Iris pigment epithelial cell (primary cell): ENCODE data around the gene NOPCHAP1.
"Not testable (repeated sequence)": the region's sequence is repeated elsewhere in the genome, so short reads cannot be mapped to it uniquely, and the experiment has no call there.

ENCODE experiments used
- DNase-seq: peaks from one replicate; pipeline ENCODE4 v3.0.0-alpha.2; 2011; ENCODE audit warnings: low read depth

NOPCHAP1 gene

GRCh38 chr12:104986022-104986941, at the start of gene NOPCHAP1:
TSS of gene NOPCHAP1 (plus strand) at chr12:104986316. CDS start at chr12:104986353, 37 bp downstream.
- DNase-seq, result peak; percentile 82

- DNase-seq, result no peak
These were observed 47.7 kb upstream of the NOPCHAP1 start for GRCh38 chr12:104938371-104938770.

DNA sequence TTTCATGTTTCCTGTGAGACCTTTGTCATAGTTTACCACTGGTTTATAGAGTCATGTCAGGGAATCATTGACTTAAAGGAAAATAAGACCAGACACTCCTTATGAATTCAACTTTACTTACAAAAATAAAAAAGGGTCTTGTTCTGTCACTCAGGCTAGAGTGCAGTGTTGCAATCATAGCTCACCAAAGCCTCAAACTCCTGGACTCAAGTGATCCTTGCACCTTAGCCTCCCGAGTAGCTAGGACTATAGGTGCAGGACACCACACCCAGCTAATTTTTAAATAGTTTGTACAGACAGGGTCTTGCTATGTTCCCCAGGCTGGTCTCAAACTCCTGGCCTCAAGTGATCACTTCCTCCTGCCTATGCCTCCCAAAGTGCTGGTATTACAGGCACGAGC, 47.0 kb upstream of the NOPCHAP1 start:
- no peak for DNase-seq

DNA sequence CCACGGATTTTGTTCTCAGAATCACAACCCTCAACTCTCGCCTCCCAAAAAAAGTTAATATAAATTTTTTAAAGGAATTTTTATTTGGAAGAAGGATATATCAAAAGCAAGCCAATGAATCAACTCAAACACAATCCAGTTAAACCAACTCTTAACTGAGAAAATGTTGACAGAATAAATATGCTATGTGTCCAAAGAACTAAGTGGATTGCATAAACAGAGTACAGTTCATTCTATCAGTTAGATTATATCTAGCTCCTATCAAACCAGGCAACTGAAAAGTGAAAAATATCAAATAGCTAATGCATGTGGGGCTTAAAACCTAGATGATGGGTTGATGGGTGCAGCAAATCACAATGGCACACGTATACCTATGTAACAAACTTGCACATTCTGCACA, 44.7 kb upstream of the NOPCHAP1 start:
- DNase-seq, result no peak

DNA sequence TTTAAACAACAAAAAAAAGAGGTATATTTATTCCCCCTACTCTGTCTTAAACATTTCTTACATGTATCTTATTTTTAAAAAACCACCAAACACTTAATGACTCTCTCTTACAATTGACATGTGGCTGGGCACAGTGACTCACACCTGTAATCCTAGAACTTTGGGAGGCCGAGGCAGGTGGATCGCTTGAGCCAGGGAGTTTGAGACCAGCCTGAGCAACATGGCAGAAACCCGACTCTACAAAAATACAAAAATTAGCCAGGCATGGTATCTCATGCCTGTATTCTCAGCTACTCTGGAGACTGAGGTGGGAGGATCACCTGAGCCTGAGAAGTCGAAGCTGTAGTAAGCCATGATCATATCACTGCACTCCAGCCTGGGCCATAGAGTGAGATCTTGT, 44.0 kb upstream of the NOPCHAP1 start:
- no peak for DNase-seq

GRCh38 chr12:104943401-104943800, 42.7 kb upstream of the NOPCHAP1 start:
- DNase-seq, result not testable (repeated sequence)

- DNase-seq, result no peak
These were observed 41.9 kb upstream of the NOPCHAP1 start for GRCh38 chr12:104944252-104944651.

DNA sequence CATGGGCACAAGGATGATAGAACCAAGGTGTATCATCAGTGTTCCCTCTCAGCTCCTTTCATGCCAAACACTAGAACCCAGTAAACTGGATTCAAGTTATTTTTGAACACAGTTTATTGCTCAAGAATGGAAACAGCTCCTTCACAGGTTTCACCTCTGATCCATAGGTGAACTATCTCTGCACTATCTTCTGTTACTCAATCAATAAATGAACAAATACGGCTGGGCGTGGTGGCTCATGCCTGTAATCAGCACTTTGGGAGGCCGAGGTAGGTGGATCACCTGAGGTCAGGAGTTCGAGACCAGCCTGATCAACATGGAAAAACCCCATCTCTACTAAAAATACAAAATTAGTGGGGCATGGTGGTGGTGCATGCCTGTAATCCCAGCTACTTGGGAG, 37.4 kb upstream of the NOPCHAP1 start:
- not testable (repeated sequence) for DNase-seq

- peak; percentile 83 for DNase-seq
These were observed 34.2 kb upstream of the NOPCHAP1 start for GRCh38 chr12:104951759-104952509.

DNA sequence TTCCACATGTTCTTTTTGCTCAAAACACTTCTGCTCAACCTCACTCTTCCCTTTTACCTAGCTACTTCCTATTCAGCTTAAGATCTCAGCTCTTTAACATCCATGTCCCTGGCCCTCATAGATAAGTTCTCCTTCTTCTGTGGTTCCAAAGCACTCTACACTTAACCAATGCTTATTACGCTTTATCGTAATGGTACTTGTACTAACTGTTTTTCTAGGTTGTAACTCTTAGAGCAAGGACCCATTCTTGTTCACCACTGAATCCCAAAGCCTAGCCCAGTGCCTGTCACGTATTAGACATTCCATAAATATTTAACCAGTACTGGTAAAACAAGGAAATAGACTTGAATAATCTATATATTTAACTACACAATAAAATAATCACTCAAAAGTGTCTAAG, 33.3 kb upstream of the NOPCHAP1 start:
- DNase-seq, result no peak

- DNase-seq, result no peak
These were observed 32.8 kb upstream of the NOPCHAP1 start for GRCh38 chr12:104953323-104953722.

GRCh38 chr12:104955703-104956102, 30.4 kb upstream of the NOPCHAP1 start:
- DNase-seq, result no peak

DNA sequence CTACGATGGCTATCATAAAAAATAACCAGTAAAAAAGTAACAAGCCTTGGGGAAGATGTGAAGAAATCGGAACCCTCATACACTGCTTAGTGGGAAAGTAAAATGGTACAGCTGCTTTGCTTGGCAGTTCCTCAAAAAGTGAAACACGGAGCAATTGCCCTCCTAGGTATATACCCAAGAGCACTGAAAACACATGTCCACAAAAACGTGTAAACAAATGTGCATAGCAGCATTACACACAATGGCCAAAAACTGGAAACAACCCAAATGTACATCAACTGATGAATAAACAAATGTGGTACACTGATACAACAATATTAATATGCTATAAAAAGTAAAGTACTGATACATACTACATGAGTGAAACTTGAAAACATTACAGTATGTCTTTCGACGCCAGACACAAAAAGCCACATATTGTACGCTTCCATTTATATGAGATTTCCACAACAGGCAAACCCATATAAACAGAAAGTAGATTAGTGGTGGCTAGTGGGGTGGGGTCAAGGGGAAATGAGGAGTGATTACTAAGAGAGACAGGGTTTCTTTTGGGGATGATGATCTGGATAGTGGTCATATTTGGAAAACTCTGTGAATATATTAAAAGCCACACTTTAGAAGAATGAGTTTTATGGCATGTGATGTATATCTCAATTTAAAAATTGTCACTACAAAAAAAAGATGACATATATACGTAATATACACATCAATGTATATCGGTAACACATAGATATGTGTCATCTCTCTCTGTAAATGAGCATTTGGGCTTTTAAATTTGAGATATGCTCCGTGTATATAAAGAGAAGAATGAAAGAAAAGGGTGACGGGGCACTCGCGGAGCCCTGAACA, 29.0 kb upstream of the NOPCHAP1 start:
- no peak for DNase-seq

- no peak for DNase-seq
These were observed 28.5 kb upstream of the NOPCHAP1 start for GRCh38 chr12:104957719-104958000.

DNA sequence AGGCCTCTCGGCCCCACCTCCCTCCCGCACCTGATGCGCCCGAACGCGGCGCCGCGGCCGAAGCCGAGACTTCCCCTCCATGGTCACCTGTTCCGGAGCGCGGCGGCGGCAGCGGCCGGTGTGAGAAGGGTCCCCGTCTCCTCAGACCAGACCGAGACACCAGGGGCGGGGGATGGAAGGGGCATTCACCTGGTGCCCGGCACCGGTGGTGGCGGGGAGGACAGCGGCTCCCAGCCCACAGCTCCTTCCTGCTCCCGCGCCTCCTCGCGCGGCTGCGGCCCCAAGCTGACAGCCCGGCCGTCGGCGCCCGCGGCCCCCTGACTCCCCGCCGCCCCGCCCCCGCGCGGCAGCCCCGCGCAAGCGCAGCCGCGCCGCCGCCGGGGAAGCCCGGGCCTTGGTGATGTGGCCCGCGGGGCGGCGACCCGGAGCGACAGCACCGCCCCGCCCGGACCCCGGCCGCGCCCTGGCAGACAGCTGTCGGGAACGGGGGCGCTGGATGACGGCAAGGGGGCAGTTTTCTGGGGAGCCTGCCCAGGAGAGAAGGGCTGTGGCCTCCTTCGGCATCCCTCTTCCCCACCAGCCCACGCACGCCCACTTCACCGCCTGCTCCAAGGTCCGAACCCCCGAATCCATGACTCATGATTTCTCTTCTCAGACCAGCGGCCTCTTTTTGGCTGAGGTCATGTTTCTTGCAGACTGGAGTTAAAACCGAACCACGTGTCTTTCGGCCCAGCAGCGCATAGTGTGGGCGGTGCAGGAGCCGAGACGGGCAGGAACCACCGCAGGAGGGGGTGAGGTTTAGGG, 27.9 kb upstream of the NOPCHAP1 start, which contains the start of gene SLC41A2:
TSS of gene SLC41A2 (minus strand) at position 290 of the 804 bp plus-strand sequence. CDS start 29,763 bp downstream, outside the sequence.
- peak; percentile 97 for DNase-seq

GRCh38 chr12:104958805-104959334, 27.2 kb upstream of the NOPCHAP1 start:
- DNase-seq, result no peak

DNA sequence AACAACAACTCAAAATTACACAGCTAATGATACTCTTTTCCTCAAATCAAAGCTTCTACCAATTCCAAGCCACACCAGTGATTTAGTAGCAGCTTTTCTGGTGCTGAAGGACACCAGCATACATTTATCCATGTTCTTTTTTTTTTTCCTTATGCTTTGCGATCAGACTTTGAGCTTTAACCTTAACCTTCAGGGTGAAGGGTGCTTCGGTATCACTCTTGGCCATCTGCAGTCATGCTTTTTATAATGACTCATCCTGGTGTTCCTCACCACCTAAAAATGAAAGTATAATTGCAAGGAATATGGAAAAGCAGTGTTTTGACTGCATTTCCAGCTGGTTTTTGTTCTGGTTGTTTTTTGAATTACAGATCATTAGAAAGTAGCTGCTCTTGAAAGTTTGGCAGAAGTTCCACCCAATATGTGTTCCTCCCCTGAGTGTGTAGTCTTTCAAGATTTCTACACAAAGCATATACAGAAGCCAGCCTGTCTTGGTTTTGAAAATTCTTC, 26.7 kb upstream of the NOPCHAP1 start:
- peak; percentile 53 for DNase-seq

DNA sequence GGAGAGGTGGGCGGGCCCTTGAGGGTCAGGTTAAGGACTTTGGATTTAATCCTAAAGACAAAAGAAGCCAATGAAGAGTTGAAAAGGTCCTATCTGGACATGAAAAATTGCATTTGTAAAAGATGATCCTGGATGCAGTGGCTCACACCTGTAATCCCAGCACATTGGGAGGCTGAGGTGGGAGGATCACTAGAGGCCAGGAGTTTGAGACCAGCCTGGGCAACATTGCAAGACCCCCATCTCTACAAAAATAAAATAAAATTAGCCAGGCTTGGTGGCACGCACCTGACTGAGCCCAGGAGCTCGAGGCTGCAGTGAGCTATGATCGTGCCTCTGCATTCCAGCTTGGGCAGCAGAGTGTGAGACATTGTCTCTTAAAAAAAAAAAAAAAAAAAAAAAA, 25.7 kb upstream of the NOPCHAP1 start:
- no peak for DNase-seq

DNA sequence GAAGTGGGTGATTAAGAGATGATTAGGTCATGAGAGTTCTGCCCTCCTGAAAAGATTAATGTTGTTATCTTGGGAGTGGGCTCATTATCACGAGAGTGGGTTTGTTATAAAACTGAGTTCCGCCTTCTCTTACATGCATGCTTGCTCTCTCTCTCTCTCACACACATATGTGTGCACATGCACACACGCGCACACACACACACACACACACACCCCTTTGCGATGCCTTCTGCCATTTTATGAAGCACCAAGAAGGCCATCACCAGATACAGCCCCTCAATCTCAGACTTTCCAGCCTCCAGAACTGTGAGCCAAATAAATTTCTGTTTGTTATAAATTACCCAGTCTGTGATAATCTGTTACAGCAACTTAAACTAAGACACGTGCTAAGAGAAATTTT, 22.4 kb upstream of the NOPCHAP1 start:
- DNase-seq, result no peak

GRCh38 chr12:104964167-104964855, 21.8 kb upstream of the NOPCHAP1 start:
- no peak for DNase-seq
